Heart right ventricle (tissue), 16 donors: ENCODE results near the gene SPSB1. TPM values are rescaled to one million over a fixed set of nuclear protein-coding genes. Genes with fewer than 3 reads are reported as not detected.

Experiments used
- ATAC-seq, 8 donors: fragments of 200-7000 bp; cut with Tn5 transposase; one replicate each; pipeline ENCODE4 v1.9.1; 2020; ENCODE audit warnings: mild to moderate bottlenecking in 8 of 8, moderate library complexity in 8 of 8, moderate number of reproducible peaks in 1 of 8
- DNase-seq, 2 donors: peaks; one replicate each; pipeline ENCODE4 v3.0.0-alpha.2; 2020
- H3K27ac ChIP-seq, 10 donors: fragments of 200-600 bp; sonication (generic) in 2 of 10; one replicate each; pipeline versions ENCODE4 v1.5.0 to v1.8.0; 2020 to 2022; ENCODE audit warnings: mild to moderate bottlenecking in 3 of 10
- H3K27me3 ChIP-seq, 7 donors: fragments of 200-600 bp; one replicate each; pipeline ENCODE4 v1.8.0; 2021 to 2022; ENCODE audit warnings: mild to moderate bottlenecking in 2 of 7
- H3K36me3 ChIP-seq, 9 donors: fragments of 200-600 bp; sonication (generic) in 1 of 9; one replicate each; pipeline versions ENCODE4 v1.5.0 to v1.8.0; 2020 to 2022; ENCODE audit warnings: mild to moderate bottlenecking in 2 of 9
- H3K4me1 ChIP-seq, 9 donors: fragments of 200-600 bp; sonication (generic) in 1 of 9; one replicate each; pipeline versions ENCODE4 v1.5.0 to v1.8.0; 2020 to 2022; ENCODE audit warnings: mild to moderate bottlenecking in 4 of 9
- H3K4me3 ChIP-seq, 10 donors: fragments of 200-600 bp; sonication (generic) in 2 of 10; one replicate each; pipeline versions ENCODE4 v1.5.0 to v1.8.0; 2020 to 2022; ENCODE audit warnings: mild to moderate bottlenecking in 7 of 10, moderate library complexity in 2 of 10
- H3K9me3 ChIP-seq, 11 donors: fragments of 200-600 bp in 10 of 11; sonication (generic) in 2 of 11; one replicate each; pipeline versions ENCODE4 v1.5.0 to v1.8.0; 2013 to 2022; ENCODE audit warnings: mild to moderate bottlenecking in 2 of 11, control low read depth in 1 of 11, moderate library complexity in 1 of 11
- WGBS, 2 donors: extraction: QIAGEN DNeasy Blood & Tissue Kit; methylation state at CpG; one replicate each; pipeline ENCODE4 v1.1.7; 2013; ENCODE audit warnings: inconsistent platforms in 1 of 2; 5-methylcytosine and 5-hydroxymethylcytosine counted together
- intact Hi-C, 10 donors: fragments of 100-400 bp; cut with DNase I; formaldehyde crosslinking; loops; one replicate each; pipeline versions ENCODE4 v1.11.1 to v1.14.2; 2022
- polyA plus RNA-seq, 2 donors: library from polyadenylated mRNA; stranded (reverse); fragments of 200-250 nt; gene quantifications; one replicate each; pipeline ENCODE4 v1.2.3, GENCODE V29; 2013
- total RNA-seq, 10 donors: library from RNA; stranded (reverse); fragmentation: NEBNext Ultra II Directional in 3 of 10; extraction: Animal tissue kit (Norgen Biotek cat#: 25700) in 3 of 10; gene quantifications; one replicate each; pipeline versions ENCODE4 v1.2.1 to v1.2.4, GENCODE V29; 2021 to 2023
- TF ChIP-seq, protein P1 (sequence below), 9 donors: fragments of 200-600 bp; sonication (generic) in 2 of 9; IDR thresholded peaks; one replicate each; pipeline versions ENCODE4 v1.5.0 to v1.8.0; 2021 to 2022; ENCODE audit warnings: antibody characterized with exemption in 9 of 9, mild to moderate bottlenecking in 5 of 9, moderate library complexity in 1 of 9
- donor health status: Arrhythmogenic right ventricular cardiomyopathy.
- donor health status: ischemic (EF 13 %, LVEDD 7.1; RV severe dilation, severe dysfunction).
- donor health status: healthy with polysubstance abuse.
- donor health status: DM: no; HTN: yes; CAD: no.
- donor health status: DM: no; HTN: no; CAD: no.
- donor health status: ischemic (EF 25% LVEDD 6.9; RV normal size, moderate dysfunction).
- donor health status: ischemic (EF 25% LVEDD 5.7; RV mildly dilated, moderate dysfunction).
- donor health status: healthy.
- donor health status: DM: yes; HTN: yes; CAD: no.
- donor health status: Ischemic cardiomyopathy.
- donor health status: ischemic (EF 35%, LVEDD 5.7; RV mildly dilated, moderate dysfunction).
- donor health status: nonischemic (EF 11% LVEDD 7.7; RV severe dilation, severe dysfunction).
- donor health status: DM: yes; HTN: yes; CAD: no.
- donor health status: PGD.
- donor health status: ischemic (EF 29% LVEDD 5.4; RV normal size, mild dysfunction).
- donor health status: nonischemic (EF 23%, LVEDD 6.1; RV moderate dilation, normal function).

SPSB1 gene
- total and polyA plus RNA-seq, 12 donors: 5.5 to 16.5 (median 8.8) TPM

DNA sequence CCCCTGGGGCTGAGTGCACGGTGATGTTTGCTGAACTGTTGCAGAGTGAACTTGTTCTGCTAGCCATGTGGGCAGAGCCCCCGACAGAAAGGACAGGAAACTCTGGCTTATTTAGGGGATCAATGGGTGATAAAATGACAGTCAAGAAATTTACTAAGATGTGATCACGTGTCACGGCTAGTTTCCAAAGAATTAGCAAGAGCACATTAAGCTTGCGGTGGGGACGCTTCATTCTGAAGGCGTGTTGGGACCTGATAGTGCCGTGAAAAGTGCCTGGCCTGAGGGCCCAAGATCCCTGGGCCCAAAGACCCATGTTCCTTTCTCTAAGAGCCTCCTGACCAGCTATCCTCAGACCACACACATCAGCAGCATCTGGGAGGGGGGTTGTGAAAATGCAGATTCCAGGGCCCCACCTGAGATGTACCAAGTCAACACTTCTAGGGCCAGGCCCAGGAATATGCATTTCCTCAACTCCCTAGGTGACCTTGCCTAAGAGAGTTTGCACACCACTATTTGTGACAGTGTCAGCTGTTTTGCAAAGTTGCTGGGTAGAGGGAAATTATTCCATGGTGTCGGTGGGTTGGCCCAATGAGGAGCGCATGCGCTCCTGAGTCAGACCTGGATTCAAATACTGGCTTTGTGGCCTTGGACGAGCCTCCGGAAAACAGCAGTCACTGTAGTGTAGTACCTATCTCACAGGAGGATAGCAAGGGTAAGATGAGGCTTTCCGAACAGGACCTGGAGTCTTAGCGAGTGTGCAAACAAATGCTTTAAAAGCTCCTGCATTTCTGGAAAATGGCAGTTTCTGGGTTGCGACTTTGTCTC lies 77.5 kb downstream of the SPSB1 start:
- no peak overlapping the region for H3K27ac ChIP-seq

DNA sequence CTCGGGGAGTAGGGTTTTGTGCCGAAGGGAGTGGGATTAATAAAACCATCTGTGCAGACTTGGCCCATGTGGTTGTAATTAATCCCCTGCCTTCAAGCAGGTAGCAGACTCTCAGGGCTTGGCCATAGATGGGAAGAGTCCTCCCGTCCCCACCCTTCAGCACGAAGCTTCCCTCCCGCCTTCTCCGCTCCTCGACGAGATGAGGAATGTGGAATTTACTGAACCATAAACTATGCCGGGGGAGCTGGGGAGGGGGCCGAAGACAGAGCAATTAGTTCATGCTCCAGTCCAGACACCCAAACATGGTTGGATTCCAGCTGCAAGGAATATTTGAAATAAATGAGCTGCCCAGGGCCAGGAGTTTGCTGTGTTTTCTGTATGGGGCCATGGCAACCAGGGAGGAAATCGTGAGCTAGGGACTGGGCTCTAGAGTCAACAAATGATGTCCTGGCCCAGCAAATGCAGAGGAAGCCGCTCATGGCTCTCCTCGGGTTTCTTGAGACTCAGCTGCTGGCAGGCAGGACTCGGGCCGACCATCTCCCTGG lies 78.8 kb downstream of the SPSB1 start:
- H3K4me3 ChIP-seq: no peak overlapping the region
- no peaks in the 10 kb centered on the region for H3K9me3 ChIP-seq
- peaks cover 6 to 39% (median 29%) of the 10 kb centered on the region in 9 donors for H3K4me1 ChIP-seq
- H3K27ac ChIP-seq: peak overlapping the region in 7 of 10 donors; percentile 18 to 65 (median 46)
- no peaks in the 10 kb centered on the region for H3K27me3 ChIP-seq
- peak; percentile 44 to 63 for DNase-seq
- peak in 7 of 8 donors; percentile 52 to 85 (median 77) for ATAC-seq
- TF ChIP-seq, protein P1, sequence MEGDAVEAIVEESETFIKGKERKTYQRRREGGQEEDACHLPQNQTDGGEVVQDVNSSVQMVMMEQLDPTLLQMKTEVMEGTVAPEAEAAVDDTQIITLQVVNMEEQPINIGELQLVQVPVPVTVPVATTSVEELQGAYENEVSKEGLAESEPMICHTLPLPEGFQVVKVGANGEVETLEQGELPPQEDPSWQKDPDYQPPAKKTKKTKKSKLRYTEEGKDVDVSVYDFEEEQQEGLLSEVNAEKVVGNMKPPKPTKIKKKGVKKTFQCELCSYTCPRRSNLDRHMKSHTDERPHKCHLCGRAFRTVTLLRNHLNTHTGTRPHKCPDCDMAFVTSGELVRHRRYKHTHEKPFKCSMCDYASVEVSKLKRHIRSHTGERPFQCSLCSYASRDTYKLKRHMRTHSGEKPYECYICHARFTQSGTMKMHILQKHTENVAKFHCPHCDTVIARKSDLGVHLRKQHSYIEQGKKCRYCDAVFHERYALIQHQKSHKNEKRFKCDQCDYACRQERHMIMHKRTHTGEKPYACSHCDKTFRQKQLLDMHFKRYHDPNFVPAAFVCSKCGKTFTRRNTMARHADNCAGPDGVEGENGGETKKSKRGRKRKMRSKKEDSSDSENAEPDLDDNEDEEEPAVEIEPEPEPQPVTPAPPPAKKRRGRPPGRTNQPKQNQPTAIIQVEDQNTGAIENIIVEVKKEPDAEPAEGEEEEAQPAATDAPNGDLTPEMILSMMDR (IDR thresholded peaks at IDR 0.05): no peak
- intact Hi-C loops: no loop called here
- 41 to 44% methylated on average over 15 of the region's 15 CpGs for WGBS, 2 donors
- H3K36me3 ChIP-seq: peaks cover 0 to 28% (median 5%) of the 10 kb centered on the region in 9 donors

More for the DNA sequence above, 77.5 kb downstream of the SPSB1 start:
- DNase-seq (no peak), ATAC-seq (no peak)
- Histone ChIP-seq H3K27me3 (no peaks in the 10 kb centered on the region), H3K9me3 (no peaks in the 10 kb centered on the region), H3K4me3 (no peak overlapping the region), H3K4me1 (peaks cover 0 to 26% (median 16%) of the 10 kb centered on the region in 9 donors), H3K36me3 (peaks cover 0 to 30% (median 5%) of the 10 kb centered on the region in 9 donors)
- WGBS, 2 donors: 94 to 96% methylated on average over 16 of the region's 16 CpGs
- TF ChIP-seq, protein P1 (IDR thresholded peaks at IDR 0.05): no peak
- intact Hi-C loops: no loop called here

DNA sequence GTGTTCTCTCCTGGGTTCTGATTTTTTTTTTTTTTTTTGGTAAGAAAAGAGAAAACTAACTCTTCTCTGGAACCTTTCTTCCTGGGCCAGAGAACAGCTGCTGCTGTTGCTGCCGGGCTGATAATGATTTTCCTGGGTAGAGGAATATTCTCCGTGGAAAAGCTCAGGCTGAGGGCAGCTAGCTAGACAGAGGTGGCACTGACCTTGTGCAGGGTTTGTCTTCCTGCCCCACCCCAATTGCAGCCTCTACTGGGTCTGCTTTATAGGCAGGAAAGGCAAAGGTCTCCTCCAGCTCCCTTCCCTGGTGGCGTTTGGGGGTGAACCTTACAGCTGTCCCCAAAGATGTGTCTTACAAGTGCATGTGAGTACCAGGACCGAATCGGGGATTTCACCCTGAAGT lies 79.3 kb downstream of the SPSB1 start:
- no peaks in the 10 kb centered on the region for H3K27me3 ChIP-seq
- intact Hi-C loops: no loop called here
- ATAC-seq (peak in 3 of 8 donors; percentile 4 to 11 (median 5)), DNase-seq (no peak)
- TF ChIP-seq, protein P1 (IDR thresholded peaks at IDR 0.05): no peak
- peak overlapping the region in 5 of 10 donors; percentile 22 to 65 (median 46) for H3K27ac ChIP-seq
- no peaks in the 10 kb centered on the region for H3K9me3 ChIP-seq
- 50 to 61% methylated on average over 5 of the region's 5 CpGs for WGBS, 2 donors
- H3K36me3 ChIP-seq: peaks cover 0 to 23% (median 5%) of the 10 kb centered on the region in 9 donors
- peaks cover 8 to 44% (median 33%) of the 10 kb centered on the region in 9 donors for H3K4me1 ChIP-seq
- no peak overlapping the region for H3K4me3 ChIP-seq

DNA sequence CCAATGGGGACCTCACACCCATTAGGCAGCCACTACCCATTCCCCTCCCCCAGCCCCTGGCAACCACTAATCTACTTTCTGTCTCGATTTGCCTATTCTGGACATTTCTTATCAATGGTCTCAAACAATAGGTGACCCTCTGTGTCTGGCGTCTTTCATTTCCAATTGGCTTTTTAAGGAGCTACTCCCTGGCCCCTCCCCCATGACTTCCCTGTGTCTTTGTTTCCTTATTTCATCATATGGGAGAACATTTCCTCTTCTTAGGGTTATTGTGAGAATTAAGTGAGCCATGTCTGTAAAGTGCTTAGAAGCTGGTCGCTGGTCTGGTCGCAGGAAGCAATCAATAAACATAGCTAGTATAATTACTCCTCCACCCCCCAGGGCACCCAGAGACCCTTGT lies 80.9 kb downstream of the SPSB1 start:
- Histone ChIP-seq H3K4me1 (peaks cover 8 to 53% (median 38%) of the 10 kb centered on the region in 9 donors), H3K27ac (no peak overlapping the region), H3K36me3 (peaks cover 0 to 7% (median 0%) of the 10 kb centered on the region in 9 donors), H3K4me3 (no peak overlapping the region), H3K27me3 (no peaks in the 10 kb centered on the region), H3K9me3 (no peaks in the 10 kb centered on the region)
- DNase-seq (no peak), ATAC-seq (no peak)
- 58 to 73% methylated on average over 4 of the region's 4 CpGs for WGBS, 2 donors
- intact Hi-C loops: no loop called here
- TF ChIP-seq, protein P1 (IDR thresholded peaks at IDR 0.05): no peak
